Transverse colon (tissue), 4 donors: ENCODE data around the gene IL22RA1. TPM values are rescaled to one million over a fixed set of nuclear protein-coding genes. Genes with fewer than 3 reads are reported as not detected.

Experiments used
- DNase-seq: peaks from one replicate; pipeline ENCODE4 v3.0.0-alpha.2; 2019
- H3K27ac ChIP-seq, 4 donors: fragments of 200-600 bp; sonication (generic); 2 replicates each; pipeline ENCODE4 v1.5.1; 2016 to 2018; ENCODE audit warnings: inconsistent platforms in 4 of 4
- H3K27me3 ChIP-seq: fragments of 200-600 bp; sonication (generic); 2 replicates; pipeline ENCODE4 v1.5.1; 2017; ENCODE audit warnings: inconsistent platforms
- H3K36me3 ChIP-seq, 4 donors: fragments of 200-600 bp; sonication (generic); 2 replicates each; pipeline ENCODE4 v1.5.1; 2017 to 2019; ENCODE audit warnings: inconsistent platforms in 4 of 4
- H3K4me1 ChIP-seq, 4 donors: fragments of 200-600 bp; sonication (generic); 2 replicates each; pipeline ENCODE4 v1.5.1; 2017 to 2020; ENCODE audit warnings: inconsistent platforms in 4 of 4
- H3K4me3 ChIP-seq, 4 donors: fragments of 200-600 bp; sonication (generic); 1 replicate in 1 of 4; 2 replicates in 3 of 4; pipeline versions ENCODE4 v1.5.1 to v1.6.1; 2017 to 2019; ENCODE audit warnings: inconsistent platforms in 4 of 4
- H3K9me3 ChIP-seq, 2 donors: fragments of 200-600 bp; sonication (generic); 2 replicates each; pipeline ENCODE4 v1.5.1; 2017 to 2019; ENCODE audit warnings: inconsistent platforms in 2 of 2
- EP300 ChIP-seq: sonication (generic); formaldehyde crosslinking; IDR thresholded peaks from one replicate; pipeline ENCODE4 v1.6.1; 2017; ENCODE audit warnings: antibody characterized with exemption, low read depth
- POLR2A ChIP-seq: fragments of 450-650 bp; IDR thresholded peaks from one replicate; pipeline ENCODE4 v1.6.1; 2016; ENCODE audit warnings: antibody characterized with exemption, mild to moderate bottlenecking, moderate library complexity
- POLR2AphosphoS5 ChIP-seq, 3 donors: sonication (generic); formaldehyde crosslinking; IDR thresholded peaks; one replicate each; pipeline ENCODE4 v1.6.1; 2016; ENCODE audit warnings: antibody characterized with exemption in 3 of 3
- WGBS, 2 donors: methylation state at CpG; one replicate each; pipeline ENCODE4 v1.1.5; 2018; ENCODE audit warnings: low coverage in 1 of 2; 5-methylcytosine and 5-hydroxymethylcytosine counted together
- in situ Hi-C, 4 donors: fragments of 200-750 bp; cut with MboI; loops; one replicate each; pipeline versions ENCODE4 v1.15.0 to v1.15.1; 2017; ENCODE audit warnings: low sequenced_read_pairs in 3 of 4, low pct_ligation_motif_present in 1 of 4, low pct_unique_long_range_greater_than_20kb in 1 of 4
- intact Hi-C: fragments of 100-400 bp; cut with DNase I; formaldehyde crosslinking; loops from one replicate; pipeline ENCODE4 v1.15.1; 2023; ENCODE audit warnings: low total_unique reads
- total RNA-seq, 4 donors: library from RNA; depleted of rRNA; stranded (reverse); fragments of >200 nt; gene quantifications; one replicate each; pipeline ENCODE4 v1.1.0, GENCODE V29; 2016
- TF ChIP-seq, protein P1 (sequence below), 5 experiments: fragments of 200-600 bp in 3 of 5; fragments of 450-650 bp in 2 of 5; sonication (generic) in 3 of 5; IDR thresholded peaks; 1 replicate in 2 of 5; 2 replicates in 3 of 5; pipeline ENCODE4 v1.5.1; 2016 to 2017; ENCODE audit warnings: antibody characterized with exemption in 5 of 5, inconsistent platforms in 3 of 5, mild to moderate bottlenecking in 2 of 5, moderate library complexity in 1 of 5

IL22RA1 gene
- total RNA-seq, 4 donors from 2014 or later: 4.4 to 29.2 (median 27.3) TPM

DNA sequence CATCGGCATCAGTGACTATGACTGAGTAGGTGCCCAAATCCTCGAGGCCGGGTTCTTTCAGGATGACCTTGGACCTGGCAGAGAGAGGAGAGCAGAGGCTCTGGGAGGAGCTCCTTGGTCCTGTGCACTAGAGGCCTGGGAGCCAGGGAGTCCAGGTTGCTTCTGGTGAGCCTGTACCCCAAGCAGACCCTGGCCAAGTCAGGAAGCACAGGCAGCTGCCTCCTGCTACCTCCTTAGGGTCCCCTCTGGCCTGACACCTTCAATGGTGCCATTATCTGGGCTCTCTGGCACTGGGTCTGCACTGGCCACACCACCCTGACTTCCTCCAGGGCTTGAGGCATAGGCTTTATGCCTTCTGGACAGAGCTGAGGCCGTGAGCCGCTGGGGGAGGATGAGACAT, 68.7 kb downstream of the IL22RA1 start:
- H3K27ac ChIP-seq: no peak overlapping the region
- no peaks in the 10 kb centered on the region for H3K4me1 ChIP-seq
- no peak for TF ChIP-seq POLR2AphosphoS5 (IDR thresholded peaks at IDR 0.05)
- TF ChIP-seq, protein P1, sequence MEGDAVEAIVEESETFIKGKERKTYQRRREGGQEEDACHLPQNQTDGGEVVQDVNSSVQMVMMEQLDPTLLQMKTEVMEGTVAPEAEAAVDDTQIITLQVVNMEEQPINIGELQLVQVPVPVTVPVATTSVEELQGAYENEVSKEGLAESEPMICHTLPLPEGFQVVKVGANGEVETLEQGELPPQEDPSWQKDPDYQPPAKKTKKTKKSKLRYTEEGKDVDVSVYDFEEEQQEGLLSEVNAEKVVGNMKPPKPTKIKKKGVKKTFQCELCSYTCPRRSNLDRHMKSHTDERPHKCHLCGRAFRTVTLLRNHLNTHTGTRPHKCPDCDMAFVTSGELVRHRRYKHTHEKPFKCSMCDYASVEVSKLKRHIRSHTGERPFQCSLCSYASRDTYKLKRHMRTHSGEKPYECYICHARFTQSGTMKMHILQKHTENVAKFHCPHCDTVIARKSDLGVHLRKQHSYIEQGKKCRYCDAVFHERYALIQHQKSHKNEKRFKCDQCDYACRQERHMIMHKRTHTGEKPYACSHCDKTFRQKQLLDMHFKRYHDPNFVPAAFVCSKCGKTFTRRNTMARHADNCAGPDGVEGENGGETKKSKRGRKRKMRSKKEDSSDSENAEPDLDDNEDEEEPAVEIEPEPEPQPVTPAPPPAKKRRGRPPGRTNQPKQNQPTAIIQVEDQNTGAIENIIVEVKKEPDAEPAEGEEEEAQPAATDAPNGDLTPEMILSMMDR (IDR thresholded peaks at IDR 0.05): no peak
- no peak for TF ChIP-seq POLR2A
- no peak for TF ChIP-seq EP300
- 82% methylated on average over 5 of the region's 5 CpGs; no CpG with 5 or more reads in 1 of the 2 donors for WGBS, 2 donors
- DNase-seq: no peak
- intact Hi-C loops (no loop called here), in situ Hi-C loops (loop anchor here in 2 of 4 donors (10.0 to 25.0 kb wide), 2 partner anchors 313 to 321 kb away; no protein-coding TSS in a partner anchor)
- H3K27me3 ChIP-seq: no peaks in the 10 kb centered on the region
- H3K36me3 ChIP-seq: no peaks in the 10 kb centered on the region
- H3K4me3 ChIP-seq: no peak overlapping the region
- no peaks in the 10 kb centered on the region for H3K9me3 ChIP-seq

DNA sequence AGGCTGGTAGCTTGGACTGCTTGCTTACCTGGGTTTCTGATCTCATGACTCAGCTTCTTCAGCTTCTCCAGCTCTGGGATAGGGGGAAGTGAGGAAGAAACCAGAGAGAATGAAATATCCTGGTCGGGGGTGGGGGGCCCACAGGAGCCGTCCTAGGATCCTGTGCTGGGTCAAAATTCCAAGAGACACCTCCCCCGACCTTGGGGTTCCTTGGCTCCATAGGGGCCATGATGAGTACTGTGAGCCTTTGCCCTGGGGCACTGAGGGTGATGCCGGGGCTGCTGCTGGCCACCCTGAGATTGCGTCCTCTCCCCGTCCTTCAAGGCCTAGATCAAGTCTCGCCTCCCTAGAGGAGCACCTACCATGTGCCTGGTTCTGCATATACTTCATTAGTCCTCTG, 71.0 kb downstream of the IL22RA1 start:
- no peak for TF ChIP-seq POLR2AphosphoS5 (IDR thresholded peaks at IDR 0.05)
- TF ChIP-seq, protein P1 (IDR thresholded peaks at IDR 0.05): no peak
- TF ChIP-seq EP300: no peak
- TF ChIP-seq POLR2A: no peak
- no peak for DNase-seq
- no peaks in the 10 kb centered on the region for H3K27me3 ChIP-seq
- intact Hi-C loops: no loop called here
- no peak overlapping the region for H3K27ac ChIP-seq
- H3K4me1 ChIP-seq: peaks cover 0 to 5% (median 0%) of the 10 kb centered on the region in 4 donors
- H3K4me3 ChIP-seq: no peak overlapping the region
- WGBS, 2 donors: 86% methylated on average over 7 of the region's 7 CpGs; no CpG with 5 or more reads in 1 of the 2 donors
- no peaks in the 10 kb centered on the region for H3K9me3 ChIP-seq
- H3K36me3 ChIP-seq: no peaks in the 10 kb centered on the region
- in situ Hi-C loops: loop anchor here in 2 of 4 donors (10.0 to 25.0 kb wide), 2 partner anchors 315 to 323 kb away; no protein-coding TSS in a partner anchor

- 24% methylated on average over 14 of the region's 15 CpGs; no CpG with 5 or more reads in 1 of the 2 donors for WGBS, 2 donors
- Histone ChIP-seq H3K4me3 (no peak overlapping the region), H3K27ac (no peak overlapping the region), H3K36me3 (no peaks in the 10 kb centered on the region), H3K27me3 (no peaks in the 10 kb centered on the region), H3K4me1 (peaks cover 0 to 5% (median 0%) of the 10 kb centered on the region in 4 donors), H3K9me3 (no peaks in the 10 kb centered on the region)
- intact Hi-C loops (no loop called here), in situ Hi-C loops (loop anchor here in 2 of 4 donors (10.0 to 25.0 kb wide), 2 partner anchors 316 to 324 kb away; no protein-coding TSS in a partner anchor)
- no peak for TF ChIP-seq POLR2AphosphoS5 (IDR thresholded peaks at IDR 0.05)
- TF ChIP-seq, protein P1 (IDR thresholded peaks at IDR 0.05): peak; percentile 84 to 93 (median 88)
- TF ChIP-seq POLR2A: no peak
- no peak for TF ChIP-seq EP300
- peak; percentile 81 for DNase-seq
These were observed 72.0 kb downstream of the IL22RA1 start for GRCh38 chr1:24070821-24071393.

- in situ Hi-C loops: loop anchor here in 2 of 4 donors (10.0 to 25.0 kb wide), 2 partner anchors 317 to 325 kb away; no protein-coding TSS in a partner anchor
- Histone ChIP-seq H3K27me3 (no peaks in the 10 kb centered on the region), H3K4me3 (no peak overlapping the region), H3K9me3 (no peaks in the 10 kb centered on the region), H3K27ac (no peak overlapping the region), H3K4me1 (peaks cover 0 to 5% (median 0%) of the 10 kb centered on the region in 4 donors), H3K36me3 (no peaks in the 10 kb centered on the region)
- TF ChIP-seq, protein P1 (IDR thresholded peaks at IDR 0.05): no peak
- TF ChIP-seq EP300 (no peak), POLR2AphosphoS5 (IDR thresholded peaks at IDR 0.05) (no peak), POLR2A (no peak)
- no peak for DNase-seq
- 51 to 65% methylated on average over 3 to 7 of the region's 7 CpGs for WGBS, 2 donors
- intact Hi-C loops: no loop called here
These were observed 73.1 kb downstream of the IL22RA1 start for GRCh38 chr1:24069817-24070216.

Other genes with a start within 250 kb of the IL22RA1 start
- gene CNR2, start 229.8 kb downstream of the IL22RA1 start, total RNA-seq: 1 to 10 TPM in 2 of 4 donors, not detected in 2; 1.6 to 3.4 TPM
- gene PNRC2, start 183.3 kb downstream of the IL22RA1 start, total RNA-seq: 100 to 1,000 TPM in 2 of 4 donors, 10 to 100 TPM in 2; 98.0 to 136 (median 111) TPM
- 100 to 1,000 TPM in 1 of 4 donors, 10 to 100 TPM in 3; 58.4 to 140 (median 91.3) TPM for gene SRSF10, start 162.8 kb downstream of the IL22RA1 start, total RNA-seq
- 1 to 10 TPM in 3 of 4 donors, under 1 TPM in 1; 0.60 to 7.5 (median 3.0) TPM for gene MYOM3, start 31.0 kb downstream of the IL22RA1 start, total RNA-seq
- gene IFNLR1, start 44.1 kb upstream of the IL22RA1 start, total RNA-seq: 10 to 100 TPM in 3 of 4 donors, 1 to 10 TPM in 1; 2.6 to 37.4 (median 12.7) TPM
- gene GRHL3, start 176.2 kb upstream of the IL22RA1 start, total RNA-seq: not detected